GM12878 (cell line): ENCODE measurements around the gene ISOC2. TPM values are rescaled to one million over a fixed set of nuclear protein-coding genes. Genes with fewer than 3 reads are reported as not detected.

ENCODE experiments used
- ATAC-seq: fragments of 200-7000 bp; cut with Tn5 transposase; 3 replicates; pipeline ENCODE4 v1.9.1; 2020; ENCODE audit warnings: mild to moderate bottlenecking, moderate library complexity
- BruUV-seq: library from RNA; stranded (reverse); fragments of 400-500 nt; replicated peaks from 2 replicates; lab custom pipeline; 2021; lab: Mats Ljungman, UMichigan
- CTCF ChIA-PET: fragments of 300-600 bp; sonication (Branson Sonifier 250); formaldehyde crosslinking; extraction: SDS; loops from one replicate; lab custom pipeline; 2021; ENCODE audit warnings: inconsistent platforms; lab: Yijun Ruan, JAX
- POLR2A ChIA-PET: fragments of 350-600 bp; formaldehyde crosslinking; extraction: SDS; loops from one replicate; lab custom pipeline; 2021; ENCODE audit warnings: inconsistent platforms; lab: Charles Lee
- RAD21 ChIA-PET: fragments of 300-600 bp; sonication (Branson Sonifier 250); formaldehyde crosslinking; loops from one replicate; lab custom pipeline; 2023; ENCODE audit warnings: antibody characterized with exemption; ENCODE audit not compliant: unreplicated experiment; lab: Charles Lee
- SMC1A ChIA-PET: fragments of 300-600 bp; sonication (Branson Sonifier 250); formaldehyde crosslinking; loops from one replicate; lab custom pipeline; 2023; ENCODE audit not compliant: unreplicated experiment, uncharacterized antibody; lab: Charles Lee
- DNase-seq: peaks from one replicate; pipeline ENCODE4 v3.0.0-alpha.2; 2011; ENCODE audit warnings: low read depth, low spot score
- FAIRE-seq: peaks from 3 replicates; lab custom pipeline; 2011; peaks lifted over from hg19 to GRCh38; lab: Jason Lieb, UNC
- H2AFZ ChIP-seq: 2 replicates; pipeline ENCODE4 v1.6.0; 2011; ENCODE audit warnings: low read depth, low read length, control low read depth; ENCODE audit not compliant: control insufficient read depth
- H3K27ac ChIP-seq: 2 replicates; pipeline ENCODE4 v1.5.1; 2011; ENCODE audit warnings: control low read depth; ENCODE audit not compliant: control insufficient read depth, insufficient read depth
- H3K27me3 ChIP-seq, 2 experiments: replicated peaks in 1 of 2; 2 replicates each; pipeline versions ENCODE4 v1.6.0 to v1.6.1; 2011; ENCODE audit warnings: low read length in 1 of 2; ENCODE audit not compliant: control insufficient read depth in 2 of 2, insufficient read depth in 2 of 2
- H3K36me3 ChIP-seq, 2 experiments: 2 replicates each; pipeline ENCODE4 v1.5.1; 2011; ENCODE audit warnings: low read length in 1 of 2; ENCODE audit not compliant: control insufficient read depth in 2 of 2, insufficient read depth in 2 of 2
- H3K4me1 ChIP-seq: 2 replicates; pipeline ENCODE4 v1.6.1; 2011; ENCODE audit warnings: mild to moderate bottlenecking, low read length, moderate library complexity, mixed read lengths; ENCODE audit not compliant: control insufficient read depth, insufficient read depth
- H3K4me2 ChIP-seq: 2 replicates; pipeline ENCODE4 v1.6.0; 2011; ENCODE audit warnings: control low read depth; ENCODE audit not compliant: control insufficient read depth, insufficient read depth
- H3K4me3 ChIP-seq: fragments of 200-600 bp; sonication (generic); 2 replicates; pipeline ENCODE4 v1.5.1; 2016
- H3K79me2 ChIP-seq: 2 replicates; pipeline ENCODE4 v1.6.0; 2011; ENCODE audit warnings: low read length; ENCODE audit not compliant: control insufficient read depth, insufficient read depth
- H3K9ac ChIP-seq: 2 replicates; pipeline ENCODE4 v1.8.0; 2011; ENCODE audit warnings: low read length, control low read depth, mixed read lengths; ENCODE audit not compliant: control insufficient read depth, insufficient read depth
- H3K9me3 ChIP-seq: replicated peaks from 3 replicates; pipeline ENCODE4 v1.5.1; 2011; ENCODE audit warnings: mild to moderate bottlenecking, low read length; ENCODE audit not compliant: control insufficient read depth, insufficient read depth
- H4K20me1 ChIP-seq: 2 replicates; pipeline ENCODE4 v1.6.0; 2011; ENCODE audit not compliant: control insufficient read depth, insufficient read depth
- ATF2 ChIP-seq: IDR thresholded peaks from 2 replicates; pipeline ENCODE4 v1.6.1; 2012; ENCODE audit warnings: low read length, inconsistent platforms
- ATF7 ChIP-seq: fragments of 450-650 bp; IDR thresholded peaks from 2 replicates; pipeline ENCODE4 v1.6.1; 2016; ENCODE audit warnings: low read depth, mild to moderate bottlenecking
- BCL3 ChIP-seq: IDR thresholded peaks from 2 replicates; pipeline ENCODE4 v1.6.1; 2011; ENCODE audit warnings: borderline replicate concordance, low read depth, mild to moderate bottlenecking, moderate library complexity, low read length; ENCODE audit not compliant: insufficient read depth, poor library complexity, severe bottlenecking
- EP300 ChIP-seq, 2 experiments: fragments of 150-350 bp in 1 of 2; IDR thresholded peaks; 2 replicates each; pipeline ENCODE4 v1.6.1; 2011 to 2012; ENCODE audit warnings: low read depth in 2 of 2, low read length in 2 of 2, borderline replicate concordance in 1 of 2, improper control_type of control experiment in 1 of 2, inconsistent platforms in 1 of 2; ENCODE audit not compliant: control insufficient read depth in 1 of 2
- JUND ChIP-seq: IDR thresholded peaks from 2 replicates; pipeline ENCODE4 v1.6.1; 2012; ENCODE audit warnings: low read depth, mild to moderate bottlenecking, low read length, improper control_type of control experiment, moderate library complexity
- NR2C2 ChIP-seq: IDR thresholded peaks from 2 replicates; pipeline ENCODE4 v1.6.1; 2011; ENCODE audit warnings: borderline replicate concordance, low read depth; ENCODE audit not compliant: control insufficient read depth, insufficient read length
- PAX8 ChIP-seq: fragments of 450-650 bp; IDR thresholded peaks from 2 replicates; pipeline ENCODE4 v1.6.1; 2017; ENCODE audit warnings: mild to moderate bottlenecking, moderate library complexity
- PRDM15 ChIP-seq: fragments of 450-650 bp; formaldehyde crosslinking; IDR thresholded peaks from 2 replicates; pipeline ENCODE4 v1.4.0; 2020; ENCODE audit warnings: mild to moderate bottlenecking, moderate library complexity
- SMARCA5 ChIP-seq: fragments of 450-650 bp; IDR thresholded peaks from 2 replicates; pipeline ENCODE4 v1.6.1; 2017; ENCODE audit warnings: mild to moderate bottlenecking
- SP1 ChIP-seq: IDR thresholded peaks from one replicate; pipeline ENCODE4 v1.6.1; 2011; ENCODE audit warnings: low read depth, low read length
- TCF7 ChIP-seq: IDR thresholded peaks from 2 replicates; pipeline ENCODE4 v1.6.1; 2014; ENCODE audit warnings: antibody characterized with exemption, borderline replicate concordance
- ZNF687 ChIP-seq: fragments of 450-650 bp; IDR thresholded peaks from 2 replicates; pipeline ENCODE4 v1.6.1; 2017; ENCODE audit warnings: mild to moderate bottlenecking, moderate library complexity
- WGBS: methylation state at CpG from one replicate; pipeline ENCODE4 v1.1.6; 2016; ENCODE audit warnings: low lambda C conversion rate; ENCODE audit not compliant: insufficient replicate concordance, insufficient coverage; ENCODE audit errors: missing lambda C conversion rate; 5-methylcytosine and 5-hydroxymethylcytosine counted together
- in situ Hi-C: fragments of 300-500 bp; cut with MboI; formaldehyde crosslinking; loops from 9 replicates; pipeline ENCODE4 v1.14.3; 2018; ENCODE audit warnings: mixed read lengths
- intact Hi-C: fragments of 100-400 bp; cut with micrococcal nuclease; formaldehyde crosslinking; loops from one replicate; pipeline ENCODE4 v1.14.2; 2022; ENCODE audit not compliant: unreplicated experiment
- polyA plus RNA-seq, 11 experiments: library from polyadenylated mRNA; depleted of rRNA in 4 of 11; unstranded in 6 of 11; stranded (reverse) in 5 of 11; fragments of >200 nt; fragmentation: Nextera tagmentation in 4 of 11; fragmentation: Illumina TruSeq in 1 of 11; extraction: Ambion mirVana in 4 of 11; extraction: Trizol in 1 of 11; gene quantifications; 1 replicate in 1 of 11; 2 replicates in 10 of 11; pipeline versions ENCODE4 v1.2.1 to v1.2.3, GENCODE V29; 2011 to 2016; ENCODE audit warnings: inconsistent platforms in 2 of 11, missing spikeins in 2 of 11, low read depth in 1 of 11
- total RNA-seq, 4 experiments: library from RNA; depleted of rRNA in 3 of 4; stranded (reverse); fragments of >200 nt in 3 of 4; fragmentation: Illumina TruSeq in 1 of 4; extraction: Trizol in 1 of 4; gene quantifications; 2 replicates each; pipeline versions ENCODE4 v1.2.1 to v1.2.3, GENCODE V29; 2013 to 2021

The ISOC2 gene
- total and polyA plus RNA-seq, 10 of the 15 experiments (the other 5 are each of a cell fraction or from before 2014, with no cell fraction given): 0.72 to 238 (median 56.9) TPM

- intact Hi-C loops (no loop called here), in situ Hi-C loops (no loop called here)
- Histone ChIP-seq H3K4me1 (no peaks in the 10 kb centered on the region), H3K27ac (no peak overlapping the region), H3K9ac (no peak overlapping the region; the same call in 1 of the 2 replicates), H3K79me2 (peaks cover 9% of the 10 kb centered on the region), H3K4me2 (peak overlapping the region; percentile 30; the same call in 1 of the 2 replicates), H3K4me3 (no peak overlapping the region), H2AFZ (no peak overlapping the region), H3K36me3 (peaks cover 0 to 3% of the 10 kb centered on the region in 2 experiments; a peak in 3 of 4 replicates), H3K27me3 (no peaks in the 10 kb centered on the region), H3K9me3 (no peaks in the 10 kb centered on the region), H4K20me1 (no peaks in the 10 kb centered on the region; the same call in 1 of the 2 replicates)
- ChIA-PET CTCF (interaction anchor here (1.0 to 3.2 kb wide), 3 partner anchors 8 to 785 kb away, joined by 3 to 15 read pairs (median 3); no protein-coding TSS in a partner anchor), RAD21 (interaction anchor here (1.9 kb wide), 1 partner anchor 45 kb away, joined by 6 read pairs; no protein-coding TSS in a partner anchor), POLR2A (interaction anchor here (0.5 kb wide), 1 partner anchor 9 kb away, joined by 6 read pairs; no protein-coding TSS in a partner anchor), SMC1A (interaction anchor here (0.6 kb wide), 1 partner anchor 142 kb away, joined by 3 read pairs; no protein-coding TSS in a partner anchor)
- no peak for TF ChIP-seq NR2C2
- no peak for TF ChIP-seq BCL3
- TF ChIP-seq EP300 (IDR thresholded peaks at IDR 0.05; ENCODE audit: borderline replicate concordance in 1 of 2, control insufficient read depth in 1 of 2, low read depth in 2 of 2, low read length in 2 of 2): no peak
- TF ChIP-seq ATF7: no peak
- TF ChIP-seq PRDM15 (CRISPR knock-in tag): no peak
- TF ChIP-seq JUND: no peak
- TF ChIP-seq ATF2: no peak
- no peak for TF ChIP-seq SMARCA5
- no peak for TF ChIP-seq PAX8
- no peak for TF ChIP-seq TCF7
- TF ChIP-seq SP1: no peak
- no peak for TF ChIP-seq ZNF687
- ATAC-seq: no peak
- BruUV-seq: no TSS peak
- no peak for FAIRE-seq
- no peak for DNase-seq
- 71% methylated on average over 7 of the region's 8 CpGs for WGBS
These were observed 1.9 kb downstream of the ISOC2 start for GRCh38 chr19:55459551-55459949.
